Measurements from ENCODE around the gene CHRM2. TPM values are rescaled to one million over a fixed set of nuclear protein-coding genes. Genes with fewer than 3 reads are reported as not detected.

CHRM2 gene
- total and polyA plus RNA-seq, 2 experiments from 2014 or later: 0.21 to 0.35 TPM

DNA sequence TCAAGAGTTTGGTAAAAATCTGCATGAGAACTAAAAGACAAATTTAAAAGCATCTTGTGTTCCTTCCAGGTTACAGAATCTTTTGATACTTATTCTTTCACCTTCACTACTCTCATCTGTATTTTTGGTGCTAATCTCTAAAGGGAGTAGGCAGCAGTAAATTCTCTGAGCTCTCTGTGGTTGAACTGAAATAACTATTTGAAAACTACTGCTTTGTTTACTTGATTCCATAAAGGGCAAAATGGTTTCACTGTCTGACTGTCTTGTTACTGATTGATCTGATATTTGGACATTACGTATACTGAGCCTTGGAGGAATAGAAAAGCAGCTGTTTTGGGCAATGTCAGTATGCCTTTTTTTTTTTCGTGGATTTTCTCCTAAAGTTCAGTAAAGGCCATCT, 103.3 kb downstream of the CHRM2 start (continued):
- no peak for TF ChIP-seq ZNF331 (CRISPR knock-in tag; IDR thresholded peaks at IDR 0.05; ENCODE audit: low read depth)
- TF ChIP-seq, protein P1, sequence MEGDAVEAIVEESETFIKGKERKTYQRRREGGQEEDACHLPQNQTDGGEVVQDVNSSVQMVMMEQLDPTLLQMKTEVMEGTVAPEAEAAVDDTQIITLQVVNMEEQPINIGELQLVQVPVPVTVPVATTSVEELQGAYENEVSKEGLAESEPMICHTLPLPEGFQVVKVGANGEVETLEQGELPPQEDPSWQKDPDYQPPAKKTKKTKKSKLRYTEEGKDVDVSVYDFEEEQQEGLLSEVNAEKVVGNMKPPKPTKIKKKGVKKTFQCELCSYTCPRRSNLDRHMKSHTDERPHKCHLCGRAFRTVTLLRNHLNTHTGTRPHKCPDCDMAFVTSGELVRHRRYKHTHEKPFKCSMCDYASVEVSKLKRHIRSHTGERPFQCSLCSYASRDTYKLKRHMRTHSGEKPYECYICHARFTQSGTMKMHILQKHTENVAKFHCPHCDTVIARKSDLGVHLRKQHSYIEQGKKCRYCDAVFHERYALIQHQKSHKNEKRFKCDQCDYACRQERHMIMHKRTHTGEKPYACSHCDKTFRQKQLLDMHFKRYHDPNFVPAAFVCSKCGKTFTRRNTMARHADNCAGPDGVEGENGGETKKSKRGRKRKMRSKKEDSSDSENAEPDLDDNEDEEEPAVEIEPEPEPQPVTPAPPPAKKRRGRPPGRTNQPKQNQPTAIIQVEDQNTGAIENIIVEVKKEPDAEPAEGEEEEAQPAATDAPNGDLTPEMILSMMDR (conservative IDR thresholded peaks at IDR 0.05; ENCODE audit: low read depth in 2 of 2): no peak
- no peak for TF ChIP-seq CREB1 (CRISPR knock-in tag; IDR thresholded peaks at IDR 0.05; ENCODE audit: low read depth)
- no peak for TF ChIP-seq POLR2AphosphoS5 (IDR thresholded peaks at IDR 0.05; ENCODE audit: low read depth)
- no peak for TF ChIP-seq ZNF114 (CRISPR knock-in tag; IDR thresholded peaks at IDR 0.05)
- no peak for TF ChIP-seq NANOG (IDR thresholded peaks at IDR 0.05; ENCODE audit: borderline replicate concordance)

DNA sequence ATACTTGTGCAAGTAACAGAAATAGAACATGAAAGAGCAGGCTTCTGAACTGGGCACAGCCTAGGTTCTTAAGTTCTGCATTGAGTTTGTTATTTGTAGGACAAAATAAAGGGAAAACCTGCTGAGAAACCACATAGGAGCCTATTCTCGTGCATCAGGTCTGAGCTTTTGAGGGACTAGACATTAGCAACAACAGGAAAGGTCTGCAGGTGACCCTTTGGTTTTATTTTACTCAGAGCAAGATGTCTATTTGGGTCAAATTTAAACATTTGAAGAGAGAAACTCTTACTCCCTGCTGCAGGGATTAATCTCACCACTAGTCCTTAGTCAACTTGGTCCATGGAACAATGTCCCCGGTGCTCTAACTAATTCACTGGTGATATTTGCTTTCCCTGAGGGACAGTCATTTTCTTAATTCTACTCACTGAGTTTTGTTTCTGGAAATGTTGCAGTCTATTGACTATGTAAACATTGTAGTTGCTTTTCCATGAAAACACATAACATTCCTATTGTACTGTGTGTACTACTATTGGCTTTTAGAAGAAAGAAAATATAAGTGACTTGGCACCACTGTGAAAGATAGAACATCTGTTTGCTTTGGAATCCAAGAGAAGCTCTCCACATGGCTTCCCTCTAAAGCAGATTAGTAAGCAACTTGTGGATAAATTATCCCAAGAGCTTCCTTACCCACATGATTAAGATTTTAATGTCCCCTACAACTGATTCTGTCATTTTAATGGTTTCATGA, 108.2 kb downstream of the CHRM2 start:
- H3K9me2 ChIP-seq (ENCODE audit: insufficient read depth): no peaks in the 10 kb centered on the region
- no peaks in the 10 kb centered on the region for H3F3A ChIP-seq (replicated peaks; ENCODE audit: low read depth)
- H4K20me1 ChIP-seq (replicated peaks; ENCODE audit: insufficient read depth): no peaks in the 10 kb centered on the region
- no peak overlapping the region for H3K4me2 ChIP-seq
- Mint-ChIP-seq H3K9me3 (peaks cover 6% of the 10 kb centered on the region; the same call in 1 of the 3 replicates), H3K27ac (no peak overlapping the region), H3K36me3 (ENCODE audit: low read depth) (no peaks in the 10 kb centered on the region; the same call in 1 of the 3 replicates), H3K27me3 (ENCODE audit: insufficient read depth, low read depth, poor library complexity) (no peaks in the 10 kb centered on the region), H3K4me1 (no peaks in the 10 kb centered on the region), H3K4me3 (no peak overlapping the region)
- peak; percentile 40 for ATAC-seq
- H3K4me3 ChIP-seq: no peak overlapping the region
- H3K79me2 ChIP-seq (replicated peaks; ENCODE audit: insufficient read depth): no peaks in the 10 kb centered on the region
- no peaks in the 10 kb centered on the region for H3K36me3 ChIP-seq (ENCODE audit: insufficient read depth)
- no peak overlapping the region for H2AFZ ChIP-seq
- TF ChIP-seq, protein P2, sequence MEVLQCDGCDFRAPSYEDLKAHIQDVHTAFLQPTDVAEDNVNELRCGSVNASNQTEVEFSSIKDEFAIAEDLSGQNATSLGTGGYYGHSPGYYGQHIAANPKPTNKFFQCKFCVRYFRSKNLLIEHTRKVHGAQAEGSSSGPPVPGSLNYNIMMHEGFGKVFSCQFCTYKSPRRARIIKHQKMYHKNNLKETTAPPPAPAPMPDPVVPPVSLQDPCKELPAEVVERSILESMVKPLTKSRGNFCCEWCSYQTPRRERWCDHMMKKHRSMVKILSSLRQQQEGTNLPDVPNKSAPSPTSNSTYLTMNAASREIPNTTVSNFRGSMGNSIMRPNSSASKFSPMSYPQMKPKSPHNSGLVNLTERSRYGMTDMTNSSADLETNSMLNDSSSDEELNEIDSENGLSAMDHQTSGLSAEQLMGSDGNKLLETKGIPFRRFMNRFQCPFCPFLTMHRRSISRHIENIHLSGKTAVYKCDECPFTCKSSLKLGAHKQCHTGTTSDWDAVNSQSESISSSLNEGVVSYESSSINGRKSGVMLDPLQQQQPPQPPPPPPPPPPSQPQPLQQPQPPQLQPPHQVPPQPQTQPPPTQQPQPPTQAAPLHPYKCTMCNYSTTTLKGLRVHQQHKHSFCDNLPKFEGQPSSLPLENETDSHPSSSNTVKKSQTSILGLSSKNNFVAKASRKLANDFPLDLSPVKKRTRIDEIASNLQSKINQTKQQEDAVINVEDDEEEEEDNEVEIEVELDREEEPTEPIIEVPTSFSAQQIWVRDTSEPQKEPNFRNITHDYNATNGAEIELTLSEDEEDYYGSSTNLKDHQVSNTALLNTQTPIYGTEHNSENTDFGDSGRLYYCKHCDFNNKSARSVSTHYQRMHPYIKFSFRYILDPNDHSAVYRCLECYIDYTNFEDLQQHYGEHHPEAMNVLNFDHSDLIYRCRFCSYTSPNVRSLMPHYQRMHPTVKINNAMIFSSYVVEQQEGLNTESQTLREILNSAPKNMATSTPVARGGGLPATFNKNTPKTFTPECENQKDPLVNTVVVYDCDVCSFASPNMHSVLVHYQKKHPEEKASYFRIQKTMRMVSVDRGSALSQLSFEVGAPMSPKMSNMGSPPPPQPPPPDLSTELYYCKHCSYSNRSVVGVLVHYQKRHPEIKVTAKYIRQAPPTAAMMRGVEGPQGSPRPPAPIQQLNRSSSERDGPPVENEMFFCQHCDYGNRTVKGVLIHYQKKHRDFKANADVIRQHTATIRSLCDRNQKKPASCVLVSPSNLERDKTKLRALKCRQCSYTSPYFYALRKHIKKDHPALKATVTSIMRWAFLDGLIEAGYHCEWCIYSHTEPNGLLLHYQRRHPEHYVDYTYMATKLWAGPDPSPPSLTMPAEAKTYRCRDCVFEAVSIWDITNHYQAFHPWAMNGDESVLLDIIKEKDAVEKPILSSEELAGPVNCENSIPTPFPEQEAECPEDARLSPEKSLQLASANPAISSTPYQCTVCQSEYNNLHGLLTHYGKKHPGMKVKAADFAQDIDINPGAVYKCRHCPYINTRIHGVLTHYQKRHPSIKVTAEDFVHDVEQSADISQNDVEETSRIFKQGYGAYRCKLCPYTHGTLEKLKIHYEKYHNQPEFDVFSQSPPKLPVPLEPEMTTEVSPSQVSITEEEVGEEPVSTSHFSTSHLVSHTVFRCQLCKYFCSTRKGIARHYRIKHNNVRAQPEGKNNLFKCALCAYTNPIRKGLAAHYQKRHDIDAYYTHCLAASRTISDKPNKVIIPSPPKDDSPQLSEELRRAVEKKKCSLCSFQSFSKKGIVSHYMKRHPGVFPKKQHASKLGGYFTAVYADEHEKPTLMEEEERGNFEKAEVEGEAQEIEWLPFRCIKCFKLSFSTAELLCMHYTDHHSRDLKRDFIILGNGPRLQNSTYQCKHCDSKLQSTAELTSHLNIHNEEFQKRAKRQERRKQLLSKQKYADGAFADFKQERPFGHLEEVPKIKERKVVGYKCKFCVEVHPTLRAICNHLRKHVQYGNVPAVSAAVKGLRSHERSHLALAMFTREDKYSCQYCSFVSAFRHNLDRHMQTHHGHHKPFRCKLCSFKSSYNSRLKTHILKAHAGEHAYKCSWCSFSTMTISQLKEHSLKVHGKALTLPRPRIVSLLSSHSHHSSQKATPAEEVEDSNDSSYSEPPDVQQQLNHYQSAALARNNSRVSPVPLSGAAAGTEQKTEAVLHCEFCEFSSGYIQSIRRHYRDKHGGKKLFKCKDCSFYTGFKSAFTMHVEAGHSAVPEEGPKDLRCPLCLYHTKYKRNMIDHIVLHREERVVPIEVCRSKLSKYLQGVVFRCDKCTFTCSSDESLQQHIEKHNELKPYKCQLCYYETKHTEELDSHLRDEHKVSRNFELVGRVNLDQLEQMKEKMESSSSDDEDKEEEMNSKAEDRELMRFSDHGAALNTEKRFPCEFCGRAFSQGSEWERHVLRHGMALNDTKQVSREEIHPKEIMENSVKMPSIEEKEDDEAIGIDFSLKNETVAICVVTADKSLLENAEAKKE (CRISPR knock-in tag; IDR thresholded peaks at IDR 0.05): no peak
- no peak for TF ChIP-seq JUNB (IDR thresholded peaks at IDR 0.05; ENCODE audit: unreplicated experiment)
- H3K27ac ChIP-seq (ENCODE audit: low read depth): no peak overlapping the region
- peak; percentile 8 for DNase-seq (ENCODE audit: low spot score)
- H3K4me1 ChIP-seq (ENCODE audit: insufficient read depth): no peaks in the 10 kb centered on the region
- no peaks in the 10 kb centered on the region for H3K27me3 ChIP-seq (ENCODE audit: insufficient read depth)
